Activated CD4-positive, alpha-beta memory T cell treated with anti-CD3 and anti-CD28 coated beads, Interleukin-2, amount 10 ng/mL, durations not matched to agents 7 days and 5 days (primary cell): ENCODE results near the gene INTS6L. TPM values are rescaled to one million over a fixed set of nuclear protein-coding genes. Genes with fewer than 3 reads are reported as not detected.
A peak's percentile ranks its signal among the peaks of the same experiment; 100 is the strongest.

Source experiments
- CTCF ChIA-PET: fragments of 350-600 bp; sonication (Branson Sonifier 250); formaldehyde crosslinking; loops from one replicate; lab custom pipeline; 2021; ENCODE audit warnings: antibody characterized with exemption, inconsistent platforms; lab: Charles Lee
- POLR2A ChIA-PET: fragments of 350-600 bp; sonication (Branson Sonifier 250); formaldehyde crosslinking; loops from one replicate; lab custom pipeline; 2021; ENCODE audit warnings: antibody characterized with exemption; lab: Charles Lee
- DNase-seq: peaks from one replicate; pipeline ENCODE4 v3.0.0-alpha.2; 2020
- H3K27ac Mint-ChIP-seq: one replicate; pipeline ENCODE4 v1.8.0; 2021; ENCODE audit warnings: mild to moderate bottlenecking, mixed read lengths
- H3K27me3 Mint-ChIP-seq: one replicate; pipeline ENCODE4 v1.8.0; 2021; ENCODE audit warnings: mixed read lengths
- H3K36me3 Mint-ChIP-seq: one replicate; pipeline ENCODE4 v1.8.0; 2021; ENCODE audit warnings: low read depth, mixed read lengths
- H3K4me1 Mint-ChIP-seq: one replicate; pipeline ENCODE4 v1.8.0; 2021; ENCODE audit warnings: mixed read lengths
- H3K4me3 Mint-ChIP-seq: one replicate; pipeline ENCODE4 v1.8.0; 2021; ENCODE audit warnings: mild to moderate bottlenecking, mixed read lengths
- H3K9me3 Mint-ChIP-seq: one replicate; pipeline ENCODE4 v1.8.0; 2021; ENCODE audit warnings: mixed read lengths
- total RNA-seq, 2 experiments: library from RNA; stranded (reverse); gene quantifications; one replicate each; pipeline ENCODE4 v1.2.3, GENCODE V29; 2021

Gene INTS6L
- total RNA-seq, result 10 to 100 TPM; 25.0 to 29.0 TPM

GRCh38 chrX:135520553-135521404 is at the start of gene INTS6L:
Gene INTS6L (plus strand): TSS chrX:135520660. CDS start chrX:135520993, 333 bp downstream.
- peaks cover 36% of the 10 kb centered on the region for H3K4me1 Mint-ChIP-seq
- H3K27ac Mint-ChIP-seq, result peak within 1 kb of the TSS; percentile 100
- peak; percentile 90 for DNase-seq
- no peaks in the 10 kb centered on the region for H3K27me3 Mint-ChIP-seq
- POLR2A ChIA-PET, result interaction anchor here (1.0 to 1.7 kb wide), 3 partner anchors 11 to 1259 kb away, joined by 3 to 6 read pairs (median 3); no protein-coding TSS in a partner anchor
- H3K9me3 Mint-ChIP-seq, result no peaks in the 10 kb centered on the region
- H3K36me3 Mint-ChIP-seq, result peaks cover 10% of the 10 kb centered on the region
- H3K4me3 Mint-ChIP-seq, result peak within 1 kb of the TSS; percentile 99
- CTCF ChIA-PET, result no interaction called here

GRCh38 chrX:135476378-135476777 is 44.1 kb upstream of the INTS6L start:
- DNase-seq, result peak; percentile 17
- Mint-ChIP-seq H3K27ac (no peak overlapping the region), H3K9me3 (no peaks in the 10 kb centered on the region), H3K4me3 (no peak overlapping the region), H3K4me1 (peaks cover 11% of the 10 kb centered on the region), H3K36me3 (no peaks in the 10 kb centered on the region), H3K27me3 (peaks cover 2% of the 10 kb centered on the region)
- ChIA-PET CTCF (interaction anchor here (1.2 to 1.3 kb wide), 2 partner anchors 8 to 12 kb away, joined by 4 read pairs; no protein-coding TSS in a partner anchor), POLR2A (no interaction called here)

- Mint-ChIP-seq H3K4me3 (no peak overlapping the region), H3K9me3 (no peaks in the 10 kb centered on the region), H3K4me1 (peaks cover 11% of the 10 kb centered on the region), H3K27me3 (no peaks in the 10 kb centered on the region), H3K36me3 (no peaks in the 10 kb centered on the region), H3K27ac (no peak overlapping the region)
- peak; percentile 46 for DNase-seq
- CTCF ChIA-PET, result no interaction called here
- POLR2A ChIA-PET, result no interaction called here
Observed at GRCh38 chrX:135477576-135477975, 42.9 kb upstream of the INTS6L start.

- Mint-ChIP-seq H3K4me1 (peaks cover 11% of the 10 kb centered on the region), H3K36me3 (no peaks in the 10 kb centered on the region), H3K27me3 (no peaks in the 10 kb centered on the region), H3K27ac (no peak overlapping the region), H3K9me3 (no peaks in the 10 kb centered on the region), H3K4me3 (no peak overlapping the region)
- no peak for DNase-seq
- POLR2A ChIA-PET, result no interaction called here
- CTCF ChIA-PET, result no interaction called here
Observed at GRCh38 chrX:135480076-135480475, 40.4 kb upstream of the INTS6L start.

GRCh38 chrX:135481696-135482179 is 38.7 kb upstream of the INTS6L start:
- H3K27ac Mint-ChIP-seq, result no peak overlapping the region
- peaks cover 5% of the 10 kb centered on the region for H3K4me1 Mint-ChIP-seq
- DNase-seq, result no peak
- ChIA-PET POLR2A (no interaction called here), CTCF (interaction anchor here (1.2 kb wide), 1 partner anchor 114 kb away, joined by 4 read pairs; no protein-coding TSS in a partner anchor)
- no peaks in the 10 kb centered on the region for H3K9me3 Mint-ChIP-seq
- no peak overlapping the region for H3K4me3 Mint-ChIP-seq
- no peaks in the 10 kb centered on the region for H3K36me3 Mint-ChIP-seq
- H3K27me3 Mint-ChIP-seq, result no peaks in the 10 kb centered on the region

GRCh38 chrX:135484641-135485289 is 35.7 kb upstream of the INTS6L start:
- Mint-ChIP-seq H3K4me3 (no peak overlapping the region), H3K27me3 (no peaks in the 10 kb centered on the region), H3K36me3 (no peaks in the 10 kb centered on the region), H3K9me3 (no peaks in the 10 kb centered on the region), H3K4me1 (no peaks in the 10 kb centered on the region), H3K27ac (no peak overlapping the region)
- POLR2A ChIA-PET, result no interaction called here
- no peak for DNase-seq
- CTCF ChIA-PET, result interaction anchor here (0.7 to 1.1 kb wide), 2 partner anchors 9 to 111 kb away, joined by 3 to 4 read pairs; no protein-coding TSS in a partner anchor

GRCh38 chrX:135489542-135489941 is 30.9 kb upstream of the INTS6L start:
- DNase-seq, result no peak
- H3K36me3 Mint-ChIP-seq, result no peaks in the 10 kb centered on the region
- no peak overlapping the region for H3K27ac Mint-ChIP-seq
- POLR2A ChIA-PET, result no interaction called here
- H3K4me3 Mint-ChIP-seq, result no peak overlapping the region
- CTCF ChIA-PET, result no interaction called here
- no peaks in the 10 kb centered on the region for H3K4me1 Mint-ChIP-seq
- H3K27me3 Mint-ChIP-seq, result no peaks in the 10 kb centered on the region
- no peaks in the 10 kb centered on the region for H3K9me3 Mint-ChIP-seq

GRCh38 chrX:135490979-135491514 is 29.4 kb upstream of the INTS6L start:
- Mint-ChIP-seq H3K4me1 (no peaks in the 10 kb centered on the region), H3K27ac (no peak overlapping the region), H3K4me3 (no peak overlapping the region), H3K36me3 (no peaks in the 10 kb centered on the region), H3K9me3 (no peaks in the 10 kb centered on the region), H3K27me3 (no peaks in the 10 kb centered on the region)
- ChIA-PET CTCF (no interaction called here), POLR2A (no interaction called here)
- no peak for DNase-seq

GRCh38 chrX:135494453-135494852 is 26.0 kb upstream of the INTS6L start:
- ChIA-PET CTCF (no interaction called here), POLR2A (no interaction called here)
- Mint-ChIP-seq H3K27ac (no peak overlapping the region), H3K4me3 (no peak overlapping the region), H3K9me3 (no peaks in the 10 kb centered on the region), H3K36me3 (no peaks in the 10 kb centered on the region), H3K4me1 (no peaks in the 10 kb centered on the region), H3K27me3 (no peaks in the 10 kb centered on the region)
- no peak for DNase-seq

- CTCF ChIA-PET, result no interaction called here
- Mint-ChIP-seq H3K27me3 (no peaks in the 10 kb centered on the region), H3K9me3 (no peaks in the 10 kb centered on the region), H3K4me3 (no peak overlapping the region), H3K4me1 (no peaks in the 10 kb centered on the region), H3K36me3 (no peaks in the 10 kb centered on the region), H3K27ac (no peak overlapping the region)
- POLR2A ChIA-PET, result no interaction called here
- no peak for DNase-seq
Observed at GRCh38 chrX:135497736-135498135, 22.7 kb upstream of the INTS6L start.

GRCh38 chrX:135498236-135498635 is 22.2 kb upstream of the INTS6L start:
- Mint-ChIP-seq H3K27ac (no peak overlapping the region), H3K4me1 (no peaks in the 10 kb centered on the region), H3K9me3 (no peaks in the 10 kb centered on the region), H3K4me3 (no peak overlapping the region), H3K36me3 (no peaks in the 10 kb centered on the region), H3K27me3 (no peaks in the 10 kb centered on the region)
- POLR2A ChIA-PET, result no interaction called here
- no peak for DNase-seq
- CTCF ChIA-PET, result no interaction called here

- H3K4me1 Mint-ChIP-seq, result no peaks in the 10 kb centered on the region
- H3K27me3 Mint-ChIP-seq, result no peaks in the 10 kb centered on the region
- DNase-seq, result no peak
- no peaks in the 10 kb centered on the region for H3K9me3 Mint-ChIP-seq
- H3K4me3 Mint-ChIP-seq, result no peak overlapping the region
- H3K36me3 Mint-ChIP-seq, result no peaks in the 10 kb centered on the region
- no peak overlapping the region for H3K27ac Mint-ChIP-seq
- ChIA-PET CTCF (no interaction called here), POLR2A (no interaction called here)
Observed at GRCh38 chrX:135505351-135505750, 15.1 kb upstream of the INTS6L start.

GRCh38 chrX:135509885-135510284 is 10.6 kb upstream of the INTS6L start:
- Mint-ChIP-seq H3K4me3 (no peak overlapping the region), H3K27ac (no peak overlapping the region), H3K27me3 (no peaks in the 10 kb centered on the region), H3K9me3 (no peaks in the 10 kb centered on the region), H3K36me3 (no peaks in the 10 kb centered on the region), H3K4me1 (no peaks in the 10 kb centered on the region)
- POLR2A ChIA-PET, result no interaction called here
- CTCF ChIA-PET, result no interaction called here
- no peak for DNase-seq
